ENCODE results near the gene ANXA7.

GRCh38 chr10:73424478-73424877, 10.6 kb upstream of the ANXA7 start:
- TF ChIP-seq CTCF (IDR thresholded peaks at IDR 0.05), result no peak
- TF ChIP-seq EP300 (IDR thresholded peaks at IDR 0.05), result no peak
- TF ChIP-seq POLR2A (IDR thresholded peaks at IDR 0.05), result no peak

Data from ovary (tissue), 3 donors.